Measurements from ENCODE around the gene CLIC6.

CLIC6 gene

DNA sequence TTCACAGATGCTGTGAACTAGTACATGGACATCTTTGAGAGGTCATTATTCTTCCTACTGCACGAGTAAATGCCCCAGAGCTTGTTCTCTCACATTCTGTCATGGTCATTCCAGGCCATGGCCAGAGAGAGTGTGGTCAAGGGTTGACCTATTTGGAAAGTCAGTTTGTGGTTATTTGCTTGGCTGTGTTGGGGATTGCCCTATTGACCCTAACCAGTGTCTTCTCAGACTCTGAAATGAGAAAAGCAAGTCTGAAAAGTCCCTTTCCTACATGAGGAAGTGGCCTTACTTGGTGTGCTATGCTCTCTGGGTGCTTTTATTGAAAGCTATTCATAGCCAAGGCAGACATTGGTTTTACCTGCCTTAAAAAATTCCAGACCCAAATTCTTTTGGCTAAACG, 26.6 kb downstream of the CLIC6 start:
- DNase-seq (ENCODE audit: low spot score), result peak; percentile 58
- TF ChIP-seq, protein P1, sequence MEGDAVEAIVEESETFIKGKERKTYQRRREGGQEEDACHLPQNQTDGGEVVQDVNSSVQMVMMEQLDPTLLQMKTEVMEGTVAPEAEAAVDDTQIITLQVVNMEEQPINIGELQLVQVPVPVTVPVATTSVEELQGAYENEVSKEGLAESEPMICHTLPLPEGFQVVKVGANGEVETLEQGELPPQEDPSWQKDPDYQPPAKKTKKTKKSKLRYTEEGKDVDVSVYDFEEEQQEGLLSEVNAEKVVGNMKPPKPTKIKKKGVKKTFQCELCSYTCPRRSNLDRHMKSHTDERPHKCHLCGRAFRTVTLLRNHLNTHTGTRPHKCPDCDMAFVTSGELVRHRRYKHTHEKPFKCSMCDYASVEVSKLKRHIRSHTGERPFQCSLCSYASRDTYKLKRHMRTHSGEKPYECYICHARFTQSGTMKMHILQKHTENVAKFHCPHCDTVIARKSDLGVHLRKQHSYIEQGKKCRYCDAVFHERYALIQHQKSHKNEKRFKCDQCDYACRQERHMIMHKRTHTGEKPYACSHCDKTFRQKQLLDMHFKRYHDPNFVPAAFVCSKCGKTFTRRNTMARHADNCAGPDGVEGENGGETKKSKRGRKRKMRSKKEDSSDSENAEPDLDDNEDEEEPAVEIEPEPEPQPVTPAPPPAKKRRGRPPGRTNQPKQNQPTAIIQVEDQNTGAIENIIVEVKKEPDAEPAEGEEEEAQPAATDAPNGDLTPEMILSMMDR (IDR thresholded peaks at IDR 0.05; ENCODE audit: extremely low read depth, insufficient read depth, missing control alignments), result no peak
- in situ Hi-C loops (cut with MboI; ENCODE audit: low pct_unique_long_range_greater_than_20kb, low sequenced_read_pairs, unreplicated experiment), result loop anchor here (25.0 kb wide), 1 partner anchor 192 kb away; no protein-coding TSS in a partner anchor

DNA sequence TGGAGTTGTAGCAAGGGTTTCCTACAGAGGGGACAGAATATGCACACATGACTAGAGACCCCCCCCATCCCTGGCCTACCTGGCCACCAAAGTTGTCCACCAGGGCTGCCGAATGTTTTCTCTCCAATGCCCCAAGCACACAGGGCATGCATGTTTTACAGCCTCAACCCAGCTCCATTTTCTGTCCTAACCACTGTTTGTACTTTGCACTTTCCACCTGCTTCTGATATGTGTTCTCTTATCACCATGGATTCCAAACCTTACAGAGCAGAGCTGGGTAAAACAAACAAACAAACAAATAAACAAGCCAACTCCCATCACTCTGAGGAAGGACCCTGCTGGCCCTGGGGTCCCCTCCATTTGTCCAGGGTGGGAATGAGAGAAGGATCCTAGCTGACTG, 27.3 kb downstream of the CLIC6 start:
- TF ChIP-seq, protein P1 (IDR thresholded peaks at IDR 0.05; ENCODE audit: extremely low read depth, insufficient read depth, missing control alignments), result no peak
- no peak for DNase-seq (ENCODE audit: low spot score)
- in situ Hi-C loops (cut with MboI; ENCODE audit: low pct_unique_long_range_greater_than_20kb, low sequenced_read_pairs, unreplicated experiment), result loop anchor here (25.0 kb wide), 1 partner anchor 191 kb away; no protein-coding TSS in a partner anchor

DNA sequence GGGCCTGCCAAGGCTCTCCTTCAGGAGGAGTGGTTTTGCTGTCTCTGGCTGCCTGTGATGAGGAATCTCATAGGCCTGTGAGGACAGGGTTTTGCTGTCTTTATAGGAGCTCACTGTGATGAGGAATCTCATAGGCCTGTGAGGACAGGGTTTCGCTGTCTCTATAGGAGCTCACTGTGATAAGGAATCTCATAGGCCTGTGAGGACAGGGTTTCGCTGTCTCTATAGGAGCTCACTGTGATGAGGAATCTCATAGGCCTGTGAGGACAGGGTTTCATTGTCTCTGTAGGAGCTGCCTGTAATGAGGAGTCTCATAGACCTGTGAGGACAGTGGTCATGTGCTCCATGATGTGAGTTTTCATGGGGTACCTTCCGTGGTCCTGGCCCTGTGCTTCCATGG, 29.0 kb downstream of the CLIC6 start:
- TF ChIP-seq, protein P1 (IDR thresholded peaks at IDR 0.05; ENCODE audit: extremely low read depth, insufficient read depth, missing control alignments), result no peak
- no peak for DNase-seq (ENCODE audit: low spot score)
- in situ Hi-C loops (cut with MboI; ENCODE audit: low pct_unique_long_range_greater_than_20kb, low sequenced_read_pairs, unreplicated experiment), result loop anchor here (25.0 kb wide), 1 partner anchor 189 kb away; no protein-coding TSS in a partner anchor

DNA sequence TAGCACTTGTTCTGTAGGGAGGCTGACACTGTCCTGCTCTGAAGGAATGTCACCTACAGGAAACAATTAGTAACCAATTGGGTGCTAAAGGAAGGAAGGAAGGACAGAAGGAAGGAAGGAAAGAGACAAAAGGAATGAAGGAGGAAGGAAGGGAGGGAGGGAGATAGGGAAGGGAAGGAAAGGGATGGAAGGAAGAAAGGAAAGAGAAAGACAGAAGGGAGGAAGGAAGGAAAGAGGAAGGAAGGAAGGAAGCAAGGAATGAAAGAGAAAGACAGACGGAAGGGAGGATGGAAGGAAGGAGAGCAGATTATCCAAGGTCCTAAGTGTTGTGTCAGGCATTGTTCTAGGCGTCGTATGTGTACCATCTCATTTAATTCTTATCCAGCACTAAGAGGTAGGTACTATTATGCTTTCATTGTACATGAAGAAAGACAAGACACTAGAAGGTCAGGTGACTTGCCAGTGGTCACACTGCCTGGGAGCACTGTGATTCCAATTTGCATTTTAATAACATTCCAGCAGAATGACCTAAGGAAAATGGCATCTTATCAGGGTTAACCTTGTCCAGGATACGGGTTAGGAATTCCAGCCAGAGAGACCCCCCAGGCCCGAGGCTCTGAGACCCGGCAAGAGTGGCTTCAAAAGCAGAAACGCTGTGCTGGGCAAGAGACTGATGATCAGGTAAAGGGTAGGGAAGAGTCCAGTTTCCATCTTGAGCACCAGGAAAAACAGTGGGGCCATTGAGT, 29.6 kb downstream of the CLIC6 start:
- DNase-seq (ENCODE audit: low spot score), result no peak
- TF ChIP-seq, protein P1 (IDR thresholded peaks at IDR 0.05; ENCODE audit: extremely low read depth, insufficient read depth, missing control alignments), result no peak
- in situ Hi-C loops (cut with MboI; ENCODE audit: low pct_unique_long_range_greater_than_20kb, low sequenced_read_pairs, unreplicated experiment), result loop anchor here (25.0 kb wide), 1 partner anchor 189 kb away; no protein-coding TSS in a partner anchor

DNA sequence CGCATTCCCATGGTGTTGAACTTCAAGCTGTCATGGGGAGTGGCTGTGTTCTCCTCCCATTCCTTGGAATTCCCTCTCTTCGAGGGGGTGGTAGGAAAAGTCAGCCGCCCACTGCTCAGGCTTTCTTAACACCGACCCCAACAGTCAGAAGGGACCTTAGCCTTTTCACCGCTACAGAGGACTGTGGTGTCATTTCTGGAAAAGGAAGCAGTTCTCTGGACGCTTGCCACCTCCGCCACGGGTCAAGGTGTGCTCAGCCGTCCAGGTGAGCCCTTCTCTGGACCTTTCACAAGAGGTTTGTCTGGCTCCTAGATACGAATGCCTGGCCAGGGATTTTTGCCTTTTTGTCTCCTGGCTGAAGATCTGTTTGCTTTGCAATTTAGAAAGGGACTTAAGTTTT, 31.8 kb downstream of the CLIC6 start:
- DNase-seq (ENCODE audit: low spot score), result no peak
- TF ChIP-seq, protein P1 (IDR thresholded peaks at IDR 0.05; ENCODE audit: extremely low read depth, insufficient read depth, missing control alignments), result no peak
- in situ Hi-C loops (cut with MboI; ENCODE audit: low pct_unique_long_range_greater_than_20kb, low sequenced_read_pairs, unreplicated experiment), result no loop called here

DNA sequence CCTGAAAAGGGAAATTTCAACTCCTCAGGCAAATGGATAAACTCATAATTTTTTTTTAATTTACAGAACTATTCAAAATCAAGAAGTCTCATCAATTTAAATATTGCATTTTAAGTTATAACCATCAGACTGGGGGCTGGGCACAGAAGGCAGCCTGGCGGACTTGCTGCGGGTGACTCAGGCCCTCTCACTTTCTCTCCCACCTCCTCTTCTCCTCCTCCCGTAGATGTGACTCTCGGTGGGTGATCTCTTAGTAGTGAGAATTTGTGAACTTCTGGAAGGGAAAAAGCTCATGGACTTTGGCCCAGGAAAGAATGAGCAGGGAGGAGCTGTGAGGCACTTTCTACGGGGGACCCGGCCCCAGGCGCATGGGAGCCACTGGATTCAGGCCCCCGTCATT, 32.9 kb downstream of the CLIC6 start:
- TF ChIP-seq, protein P1 (IDR thresholded peaks at IDR 0.05; ENCODE audit: extremely low read depth, insufficient read depth, missing control alignments), result no peak

More for the DNA sequence above, 32.9 kb downstream of the CLIC6 start:
- no peak for DNase-seq (ENCODE audit: low spot score)
- in situ Hi-C loops (cut with MboI; ENCODE audit: low pct_unique_long_range_greater_than_20kb, low sequenced_read_pairs, unreplicated experiment), result no loop called here
